Left lobe of liver (tissue), 2 donors: ENCODE results near the gene PATE1. TPM values are rescaled to one million over a fixed set of nuclear protein-coding genes. Genes with fewer than 3 reads are reported as not detected.

ENCODE experiments used
- ATAC-seq: fragments of 200-7000 bp; cut with Tn5 transposase; one replicate; pipeline ENCODE4 v1.9.1; 2020; ENCODE audit warnings: mild to moderate bottlenecking, moderate library complexity
- DNase-seq: peaks from one replicate; pipeline ENCODE4 v3.0.0-alpha.2; 2020; ENCODE audit warnings: low spot score
- total RNA-seq: library from RNA; stranded (reverse); gene quantifications from one replicate; pipeline ENCODE4 v1.2.1, GENCODE V29; 2021
- donor health status: DM: no; HTN: no; CAD: no; lungs with moderate emphysema.
- donor health status: DM: no; HTN: yes; CAD: no.

The PATE1 gene
- total RNA-seq, 1 donor from 2014 or later: not detected

DNA sequence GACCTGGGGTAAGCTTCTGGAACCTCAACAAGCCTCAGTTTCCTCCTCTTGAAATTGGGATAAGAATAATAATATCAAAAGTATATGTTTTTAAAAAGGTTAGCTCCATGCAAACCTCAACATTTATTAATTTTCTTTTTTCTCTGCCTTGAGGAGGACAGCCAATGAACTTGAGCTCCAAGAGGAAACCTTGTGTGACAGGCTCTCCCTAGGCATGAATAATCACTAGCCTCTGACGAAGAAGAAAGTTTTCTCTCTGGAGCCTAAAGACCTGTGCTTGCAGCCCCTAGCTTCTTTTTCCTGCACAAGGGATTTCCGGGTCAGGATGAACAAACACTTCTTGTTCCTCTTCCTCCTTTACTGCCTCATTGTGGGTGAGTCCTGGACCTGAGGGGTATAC lies 41.7 kb downstream of the PATE1 start, which contains the start of gene PATE3:
Gene PATE3 (plus strand): TSS at position 301 of the 400 bp plus-strand sequence. CDS start 25 bp downstream, at position 326.
- no peak for ATAC-seq
- DNase-seq: no peak

- no peak for ATAC-seq
- DNase-seq: no peak
These were observed 44.7 kb downstream of the PATE1 start for GRCh38 chr11:125790825-125791224.

- no peak for ATAC-seq
- no peak for DNase-seq
These were observed 51.6 kb downstream of the PATE1 start for GRCh38 chr11:125797641-125798040.

Other genes starting within 250 kb of the PATE1 start
- 187 TPM for gene EI24, start 176.8 kb upstream of the PATE1 start, total RNA-seq
- 92.2 TPM for gene STT3A, start 153.4 kb upstream of the PATE1 start, total RNA-seq
- 0.53 TPM for gene CHEK1, start 121.1 kb upstream of the PATE1 start, total RNA-seq
- not detected for gene ACRV1, start 65.4 kb upstream of the PATE1 start, total RNA-seq
- gene PATE2, start 32.5 kb downstream of the PATE1 start, total RNA-seq: not detected
- not detected for gene PATE3, start 41.8 kb downstream of the PATE1 start, total RNA-seq
- gene PATE4, start 87.0 kb downstream of the PATE1 start, total RNA-seq: not detected
- 2.9 TPM for gene HYLS1, start 141.4 kb downstream of the PATE1 start, total RNA-seq
- 19.1 TPM for gene PUS3, start 156.9 kb downstream of the PATE1 start, total RNA-seq
- gene DDX25, start 158.2 kb downstream of the PATE1 start, total RNA-seq: 0.15 TPM
- not detected for gene VSIG10L2, start 199.8 kb downstream of the PATE1 start, total RNA-seq